ENCODE data around the gene C1orf52.

GRCh38 chr1:85225624-85226380 is 33.7 kb downstream of the C1orf52 start:
- no peak for TF ChIP-seq CTCF (IDR thresholded peaks at IDR 0.05; ENCODE audit: insufficient read depth, low read length)
- no peak for TF ChIP-seq REST (IDR thresholded peaks at IDR 0.05; ENCODE audit: insufficient replicate concordance, low read depth)
- TF ChIP-seq POLR2AphosphoS5 (IDR thresholded peaks at IDR 0.05; ENCODE audit: low read depth) = no peak
- TF ChIP-seq GABPA (IDR thresholded peaks at IDR 0.05; ENCODE audit: low read depth) = no peak
- no peak for TF ChIP-seq SPI1 (IDR thresholded peaks at IDR 0.05; ENCODE audit: borderline replicate concordance, low read depth)
